Caco-2 (cell line): ENCODE results near the gene STK10. TPM values are rescaled to one million over a fixed set of nuclear protein-coding genes. Genes with fewer than 3 reads are reported as not detected.

ENCODE experiments used
- BruUV-seq: library from RNA; stranded (reverse); fragments of 400-500 nt; replicated peaks from 2 replicates; lab custom pipeline; 2021; lab: Mats Ljungman, UMichigan
- CTCF ChIA-PET: fragments of 300-600 bp; sonication (Branson Sonifier 250); formaldehyde crosslinking; loops from one replicate; lab custom pipeline; 2022; ENCODE audit warnings: antibody characterized with exemption; lab: Charles Lee
- POLR2A ChIA-PET: fragments of 300-600 bp; sonication (Branson Sonifier 250); formaldehyde crosslinking; loops from one replicate; lab custom pipeline; 2022; ENCODE audit warnings: antibody characterized with exemption; lab: Charles Lee
- DNase-seq, 2 experiments: peaks; one replicate each; pipeline versions ENCODE4 v3.0.0 to v3.0.0-alpha.2; 2020 to 2022
- H3K27me3 ChIP-seq: replicated peaks from 2 replicates; pipeline ENCODE4 v1.6.0; 2011; ENCODE audit warnings: low read length; ENCODE audit not compliant: control insufficient read depth, insufficient read depth
- H3K36me3 ChIP-seq: 2 replicates; pipeline ENCODE4 v1.5.1; 2011; ENCODE audit warnings: low read length; ENCODE audit not compliant: control insufficient read depth, insufficient read depth
- H3K4me1 ChIP-seq: fragments of 250-450 bp; sonication (Bioruptor Pico); 2 replicates; pipeline ENCODE4 v1.5.1; 2020; ENCODE audit warnings: mild to moderate bottlenecking
- H3K4me3 ChIP-seq: 2 replicates; pipeline ENCODE4 v1.5.1; 2011; ENCODE audit warnings: low read depth, mild to moderate bottlenecking, control low read depth, low read length
- H3K9me3 ChIP-seq: fragments of 250-450 bp; sonication (Bioruptor Pico); 2 replicates; pipeline ENCODE4 v1.5.1; 2020; ENCODE audit warnings: mild to moderate bottlenecking, moderate library complexity
- H3K27ac Mint-ChIP-seq: one replicate; pipeline ENCODE4 v1.8.0; 2022; ENCODE audit warnings: mixed read lengths; ENCODE audit not compliant: unreplicated experiment
- H3K27me3 Mint-ChIP-seq: one replicate; pipeline ENCODE4 v1.8.0; 2022; ENCODE audit warnings: mixed read lengths; ENCODE audit not compliant: insufficient read depth, unreplicated experiment
- H3K36me3 Mint-ChIP-seq: one replicate; pipeline ENCODE4 v1.8.0; 2022; ENCODE audit warnings: mild to moderate bottlenecking, mixed read lengths; ENCODE audit not compliant: insufficient read depth, unreplicated experiment
- H3K4me1 Mint-ChIP-seq: one replicate; pipeline ENCODE4 v1.8.0; 2022; ENCODE audit warnings: low read depth, mixed read lengths; ENCODE audit not compliant: unreplicated experiment
- H3K4me3 Mint-ChIP-seq: one replicate; pipeline ENCODE4 v1.8.0; 2022; ENCODE audit warnings: mild to moderate bottlenecking, moderate library complexity, mixed read lengths; ENCODE audit not compliant: unreplicated experiment
- H3K9me3 Mint-ChIP-seq: one replicate; pipeline ENCODE4 v1.8.0; 2022; ENCODE audit warnings: mixed read lengths; ENCODE audit not compliant: unreplicated experiment
- intact Hi-C: fragments of 100-400 bp; cut with micrococcal nuclease; formaldehyde crosslinking; loops from one replicate; pipeline ENCODE4 v1.10.0; 2022; ENCODE audit not compliant: unreplicated experiment
- total RNA-seq: library from RNA; stranded (reverse); gene quantifications from 2 replicates; pipeline ENCODE4 v1.2.3, GENCODE V29; 2022
- TF ChIP-seq, protein P1 (sequence below), 2 experiments: fragments of 200-600 bp in 1 of 2; IDR thresholded peaks; 1 replicate in 1 of 2; 2 replicates in 1 of 2; pipeline versions ENCODE4 v1.5.1 to v1.8.0; 2011 to 2022; ENCODE audit warnings: antibody characterized with exemption in 1 of 2, control low read depth in 1 of 2, inconsistent platforms in 1 of 2, low read depth in 1 of 2, low read length in 1 of 2, mild to moderate bottlenecking in 1 of 2, moderate library complexity in 1 of 2; ENCODE audit not compliant: insufficient read depth in 1 of 2, severe bottlenecking in 1 of 2, unreplicated experiment in 1 of 2

The STK10 gene
- total RNA-seq, 1 experiment from 2014 or later = 10.3 TPM

GRCh38 chr5:172042183-172042582, 145.8 kb downstream of the STK10 start:
- TF ChIP-seq, protein P1, sequence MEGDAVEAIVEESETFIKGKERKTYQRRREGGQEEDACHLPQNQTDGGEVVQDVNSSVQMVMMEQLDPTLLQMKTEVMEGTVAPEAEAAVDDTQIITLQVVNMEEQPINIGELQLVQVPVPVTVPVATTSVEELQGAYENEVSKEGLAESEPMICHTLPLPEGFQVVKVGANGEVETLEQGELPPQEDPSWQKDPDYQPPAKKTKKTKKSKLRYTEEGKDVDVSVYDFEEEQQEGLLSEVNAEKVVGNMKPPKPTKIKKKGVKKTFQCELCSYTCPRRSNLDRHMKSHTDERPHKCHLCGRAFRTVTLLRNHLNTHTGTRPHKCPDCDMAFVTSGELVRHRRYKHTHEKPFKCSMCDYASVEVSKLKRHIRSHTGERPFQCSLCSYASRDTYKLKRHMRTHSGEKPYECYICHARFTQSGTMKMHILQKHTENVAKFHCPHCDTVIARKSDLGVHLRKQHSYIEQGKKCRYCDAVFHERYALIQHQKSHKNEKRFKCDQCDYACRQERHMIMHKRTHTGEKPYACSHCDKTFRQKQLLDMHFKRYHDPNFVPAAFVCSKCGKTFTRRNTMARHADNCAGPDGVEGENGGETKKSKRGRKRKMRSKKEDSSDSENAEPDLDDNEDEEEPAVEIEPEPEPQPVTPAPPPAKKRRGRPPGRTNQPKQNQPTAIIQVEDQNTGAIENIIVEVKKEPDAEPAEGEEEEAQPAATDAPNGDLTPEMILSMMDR (IDR thresholded peaks at IDR 0.05; ENCODE audit: insufficient read depth in 1 of 2, low read depth in 1 of 2, low read length in 1 of 2, severe bottlenecking in 1 of 2, unreplicated experiment in 1 of 2) = no peak
- DNase-seq = no peak
- H3K27ac Mint-ChIP-seq = no peak overlapping the region
- Histone ChIP-seq H3K4me1 (no peaks in the 10 kb centered on the region), H3K9me3 (no peaks in the 10 kb centered on the region), H3K27me3 (no peaks in the 10 kb centered on the region), H3K36me3 (no peaks in the 10 kb centered on the region), H3K4me3 (no peak overlapping the region)
- H3K4me1 Mint-ChIP-seq = no peaks in the 10 kb centered on the region
- H3K9me3 Mint-ChIP-seq = no peaks in the 10 kb centered on the region
- BruUV-seq = no TSS peak
- ChIA-PET POLR2A (no interaction called here), CTCF (interaction anchor here (0.6 to 3.6 kb wide), 3 partner anchors 35 to 130 kb away, joined by 3 to 19 read pairs (median 4); partner anchors contain the start of gene FBXW11)
- peaks cover 2% of the 10 kb centered on the region for H3K27me3 Mint-ChIP-seq
- H3K4me3 Mint-ChIP-seq = no peak overlapping the region
- peaks cover 6% of the 10 kb centered on the region for H3K36me3 Mint-ChIP-seq
- intact Hi-C loops = loop anchor here (10.0 kb wide), 1 partner anchor 627 kb away; the partner anchor contains the start of gene FGF18

DNA sequence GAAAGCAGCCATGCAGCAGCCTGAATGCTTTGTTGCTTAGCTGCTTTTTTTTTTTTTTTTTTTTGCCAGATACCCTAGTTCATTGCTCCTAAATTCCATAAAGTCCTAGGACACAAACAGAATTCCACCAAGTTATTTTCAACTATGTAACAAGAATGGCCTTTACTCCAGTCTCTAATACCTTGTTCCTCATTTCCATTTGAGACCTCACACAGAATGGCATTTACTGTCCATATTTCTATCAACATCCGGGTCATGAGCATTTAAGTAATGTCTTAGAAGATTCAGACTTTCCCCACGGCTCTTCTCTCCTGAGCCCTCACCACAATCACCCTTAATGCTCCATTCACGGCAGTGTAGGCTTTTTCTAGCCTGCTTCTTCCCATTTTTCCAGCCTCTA, 149.9 kb downstream of the STK10 start:
- BruUV-seq = no TSS peak
- no peaks in the 10 kb centered on the region for H3K9me3 Mint-ChIP-seq
- TF ChIP-seq, protein P1 (IDR thresholded peaks at IDR 0.05; ENCODE audit: insufficient read depth in 1 of 2, low read depth in 1 of 2, low read length in 1 of 2, severe bottlenecking in 1 of 2, unreplicated experiment in 1 of 2) = no peak
- Histone ChIP-seq H3K4me1 (no peaks in the 10 kb centered on the region), H3K27me3 (no peaks in the 10 kb centered on the region), H3K36me3 (no peaks in the 10 kb centered on the region), H3K4me3 (no peak overlapping the region), H3K9me3 (no peaks in the 10 kb centered on the region; the same call in 1 of the 2 replicates)
- no peak for DNase-seq
- H3K27ac Mint-ChIP-seq = no peak overlapping the region
- peaks cover 2% of the 10 kb centered on the region for H3K27me3 Mint-ChIP-seq
- intact Hi-C loops = no loop called here
- no peaks in the 10 kb centered on the region for H3K4me1 Mint-ChIP-seq
- H3K4me3 Mint-ChIP-seq = no peak overlapping the region
- H3K36me3 Mint-ChIP-seq = no peaks in the 10 kb centered on the region
- CTCF ChIA-PET = interaction anchor here (0.7 kb wide), 1 partner anchor 81 kb away, joined by 4 read pairs; no protein-coding TSS in a partner anchor
- POLR2A ChIA-PET = no interaction called here

DNA sequence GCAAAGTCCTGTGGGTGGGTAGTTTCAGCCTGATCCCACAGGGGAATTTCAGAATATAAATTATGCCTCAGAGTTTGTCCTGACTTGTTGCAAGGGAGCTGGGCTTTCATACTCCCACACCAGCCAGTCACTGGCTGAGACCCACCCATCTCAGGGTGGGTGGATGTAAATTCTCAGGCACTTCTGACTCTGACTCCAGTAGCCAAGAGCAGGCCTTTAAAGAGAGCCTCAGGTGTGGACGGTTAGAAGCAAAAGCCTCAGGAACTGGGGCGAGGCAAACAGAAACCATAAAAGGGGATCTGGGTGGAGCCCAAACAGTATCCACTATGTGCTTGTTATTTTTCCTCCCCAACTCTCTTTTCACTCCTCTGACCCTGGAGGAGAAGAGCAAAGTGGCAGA, 153.0 kb downstream of the STK10 start:
- H3K4me1 ChIP-seq = no peaks in the 10 kb centered on the region
- H3K4me3 Mint-ChIP-seq = no peak overlapping the region
- no peaks in the 10 kb centered on the region for H3K4me1 Mint-ChIP-seq
- H3K36me3 Mint-ChIP-seq = no peaks in the 10 kb centered on the region
- H3K27me3 ChIP-seq = no peaks in the 10 kb centered on the region
- H3K4me3 ChIP-seq = no peak overlapping the region
- no peak overlapping the region for H3K27ac Mint-ChIP-seq
- H3K9me3 ChIP-seq = peaks cover 13% of the 10 kb centered on the region
- no peak for DNase-seq
- peaks cover 25% of the 10 kb centered on the region for H3K9me3 Mint-ChIP-seq
- intact Hi-C loops = no loop called here
- BruUV-seq = no TSS peak
- TF ChIP-seq, protein P1 (IDR thresholded peaks at IDR 0.05; ENCODE audit: insufficient read depth in 1 of 2, low read depth in 1 of 2, low read length in 1 of 2, severe bottlenecking in 1 of 2, unreplicated experiment in 1 of 2) = no peak
- peaks cover under 1% of the 10 kb centered on the region for H3K27me3 Mint-ChIP-seq
- H3K36me3 ChIP-seq = no peaks in the 10 kb centered on the region
- ChIA-PET POLR2A (no interaction called here), CTCF (no interaction called here)
